HCT116 (cell line): ENCODE results near the gene C1QTNF12. TPM values are rescaled to one million over a fixed set of nuclear protein-coding genes. Genes with fewer than 3 reads are reported as not detected.

Source experiments
- ATAC-seq: fragments of 200-7000 bp; cut with Tn5 transposase; 2 replicates; pipeline ENCODE4 v1.9.1; 2020; ENCODE audit warnings: mild to moderate bottlenecking, moderate library complexity
- BruUV-seq: library from RNA; stranded (reverse); fragments of 400-500 nt; replicated peaks from 2 replicates; lab custom pipeline; 2021; lab: Mats Ljungman, UMichigan
- CTCF ChIA-PET: fragments of 300-600 bp; sonication (Branson Sonifier 250); formaldehyde crosslinking; loops from one replicate; lab custom pipeline; 2021; ENCODE audit warnings: antibody characterized with exemption; lab: Charles Lee
- POLR2A ChIA-PET: fragments of 300-600, 350-600 bp; sonication (Branson Sonifier 250); formaldehyde crosslinking; loops from one replicate; lab custom pipeline; 2021; ENCODE audit warnings: antibody characterized with exemption; lab: Charles Lee
- RAD21 ChIA-PET, 2 experiments: fragments of 300-600 bp; sonication (Branson Sonifier 250); formaldehyde crosslinking; loops; one replicate each; lab custom pipeline; 2023; ENCODE audit warnings: low total read pairs in 2 of 2; ENCODE audit not compliant: uncharacterized antibody in 2 of 2, unreplicated experiment in 2 of 2, low non-redundant PET in 1 of 2; lab: Charles Lee
- DNase-seq: peaks from one replicate; pipeline ENCODE4 v3.0.0-alpha.2; 2010; ENCODE audit warnings: low read depth, low spot score
- H2AFZ ChIP-seq: fragments of 200-600 bp; shearing (Covaris generic), sonication (generic); 2 replicates; pipeline ENCODE4 v1.6.1; 2017; ENCODE audit warnings: low read depth, mixed run types, mixed read lengths, antibody characterized with exemption, low read length; ENCODE audit not compliant: poor library complexity, severe bottlenecking
- H3K27ac ChIP-seq: 2 replicates; pipeline ENCODE4 v1.5.1; 2012; ENCODE audit warnings: low read depth, low read length
- H3K27me3 ChIP-seq: fragments of 200-600 bp; sonication (generic); 2 replicates; pipeline ENCODE4 v1.6.1; 2016; ENCODE audit warnings: mixed run types, low read length, mixed read lengths; ENCODE audit not compliant: insufficient read depth
- H3K36me3 ChIP-seq, 2 experiments: fragments of 200-500 bp in 1 of 2; fragments of 200-600 bp in 1 of 2; sonication (Bioruptor generic) in 1 of 2; sonication (generic) in 1 of 2; 2 replicates each; pipeline versions ENCODE4 v1.5.1 to v1.6.1; 2014 to 2016; ENCODE audit warnings: low read length in 2 of 2, inconsistent platforms in 1 of 2, mixed read lengths in 1 of 2, mixed run types in 1 of 2; ENCODE audit not compliant: insufficient read depth in 2 of 2, control insufficient read depth in 1 of 2
- H3K4me1 ChIP-seq, 2 experiments: fragments of 200-600 bp in 1 of 2; sonication (generic) in 1 of 2; 2 replicates each; pipeline versions ENCODE4 v1.5.1 to v1.6.1; 2012 to 2017; ENCODE audit warnings: low read length in 2 of 2, inconsistent platforms in 1 of 2, mild to moderate bottlenecking in 1 of 2, mixed read lengths in 1 of 2, mixed run types in 1 of 2, moderate library complexity in 1 of 2; ENCODE audit not compliant: insufficient read depth in 2 of 2, control insufficient read depth in 1 of 2
- H3K4me2 ChIP-seq: fragments of 200-600 bp; sonication (generic); 2 replicates; pipeline ENCODE4 v1.6.1; 2017; ENCODE audit warnings: mixed run types, low read length, mixed read lengths
- H3K4me3 ChIP-seq, 2 experiments: fragments of 200-600 bp in 1 of 2; sonication (generic) in 1 of 2; replicated peaks in 1 of 2; 2 replicates each; pipeline ENCODE4 v1.5.1; 2011 to 2016; ENCODE audit warnings: low read length in 2 of 2, control low read depth in 1 of 2, low read depth in 1 of 2, mild to moderate bottlenecking in 1 of 2, mixed read lengths in 1 of 2, mixed run types in 1 of 2
- H3K79me2 ChIP-seq: fragments of 200-600 bp; sonication (generic); 2 replicates; pipeline ENCODE4 v1.6.1; 2017; ENCODE audit warnings: mild to moderate bottlenecking, mixed run types, low read length, moderate library complexity, mixed read lengths; ENCODE audit not compliant: insufficient read depth
- H3K9ac ChIP-seq: fragments of 200-600 bp; sonication (generic); 2 replicates; pipeline ENCODE4 v1.6.1; 2016; ENCODE audit warnings: low read length, mixed read lengths
- H3K9me2 ChIP-seq: fragments of 200-600 bp; sonication (generic), shearing (Covaris generic); 2 replicates; pipeline ENCODE4 v1.6.1; 2017; ENCODE audit warnings: mixed run types, mild to moderate bottlenecking, moderate library complexity; ENCODE audit not compliant: insufficient read depth
- H3K9me3 ChIP-seq, 2 experiments: fragments of 200-500 bp in 1 of 2; fragments of 200-600 bp in 1 of 2; sonication (Bioruptor generic) in 1 of 2; sonication (generic) in 1 of 2; 2 replicates each; pipeline ENCODE4 v1.6.1; 2014 to 2017; ENCODE audit warnings: low read length in 2 of 2, mixed read lengths in 2 of 2, inconsistent platforms in 1 of 2, low read depth in 1 of 2, mild to moderate bottlenecking in 1 of 2, mixed run types in 1 of 2, moderate library complexity in 1 of 2; ENCODE audit not compliant: control insufficient read depth in 1 of 2, insufficient read depth in 1 of 2
- H4K20me1 ChIP-seq: fragments of 200-600 bp; sonication (generic), shearing (Covaris generic); 2 replicates; pipeline ENCODE4 v1.6.1; 2017; ENCODE audit warnings: mixed run types, mild to moderate bottlenecking, moderate library complexity; ENCODE audit not compliant: insufficient read depth
- CBX3 ChIP-seq: IDR thresholded peaks from 2 replicates; pipeline ENCODE4 v1.6.1; 2012; ENCODE audit warnings: low read depth
- CTCF ChIP-seq, 3 experiments: fragments of 200-600 bp in 1 of 3; sonication (generic) in 1 of 3; IDR thresholded peaks in 2 of 3; conservative IDR thresholded peaks in 1 of 3; 2 replicates each; pipeline ENCODE4 v1.5.1; 2012 to 2017; ENCODE audit warnings: low read depth in 2 of 3, low read length in 2 of 3, antibody characterized with exemption in 1 of 3, borderline replicate concordance in 1 of 3, control low read depth in 1 of 3, mild to moderate bottlenecking in 1 of 3, mixed read lengths in 1 of 3, mixed run types in 1 of 3, moderate library complexity in 1 of 3; ENCODE audit not compliant: insufficient read depth in 1 of 3
- EGR1 ChIP-seq: IDR thresholded peaks from 2 replicates; pipeline ENCODE4 v1.6.1; 2012; ENCODE audit warnings: low read depth
- ELF1 ChIP-seq: IDR thresholded peaks from 2 replicates; pipeline ENCODE4 v1.6.1; 2012; ENCODE audit warnings: low read depth, borderline replicate concordance
- EZH2phosphoT487 ChIP-seq: fragments of 200-600 bp; IDR thresholded peaks from 2 replicates; pipeline ENCODE4 v1.6.1; 2018; ENCODE audit warnings: antibody characterized with exemption, borderline replicate concordance
- JUND ChIP-seq: IDR thresholded peaks from 2 replicates; pipeline ENCODE4 v1.6.1; 2012
- POLR2A ChIP-seq: IDR thresholded peaks from 2 replicates; pipeline ENCODE4 v1.7.0; 2011; ENCODE audit warnings: borderline replicate concordance; ENCODE audit not compliant: insufficient read depth, insufficient read length; ENCODE audit errors: extremely low read depth
- POLR2AphosphoS5 ChIP-seq: IDR thresholded peaks from 2 replicates; pipeline ENCODE4 v1.6.1; 2011; ENCODE audit warnings: mild to moderate bottlenecking, low read depth, low read length, moderate library complexity
- RAD21 ChIP-seq: IDR thresholded peaks from 2 replicates; pipeline ENCODE4 v1.6.1; 2012; ENCODE audit warnings: low read depth, mild to moderate bottlenecking
- SIN3A ChIP-seq: IDR thresholded peaks from 2 replicates; pipeline ENCODE4 v1.6.1; 2012; ENCODE audit warnings: low read depth
- SP1 ChIP-seq: IDR thresholded peaks from 2 replicates; pipeline ENCODE4 v1.6.1; 2012; ENCODE audit warnings: low read depth
- SRF ChIP-seq: IDR thresholded peaks from 2 replicates; pipeline ENCODE4 v1.6.1; 2012; ENCODE audit warnings: low read depth
- TCF7L2 ChIP-seq: IDR thresholded peaks from 2 replicates; pipeline ENCODE4 v1.7.0; 2011; ENCODE audit warnings: borderline replicate concordance, inconsistent platforms; ENCODE audit not compliant: insufficient read depth, insufficient read length; ENCODE audit errors: extremely low read depth
- YY1 ChIP-seq: IDR thresholded peaks from 2 replicates; pipeline ENCODE4 v1.6.1; 2011; ENCODE audit warnings: low read length, low read depth, moderate library complexity, mild to moderate bottlenecking; ENCODE audit not compliant: insufficient replicate concordance; ENCODE audit errors: extremely low read depth
- ZNF274 ChIP-seq: fragments of 200-500 bp; sonication (Bioruptor generic); IDR thresholded peaks from 2 replicates; pipeline ENCODE4 v1.6.1; 2014; ENCODE audit warnings: mild to moderate bottlenecking, low read depth, low read length, inconsistent platforms
- intact Hi-C: fragments of 100-400 bp; cut with micrococcal nuclease; formaldehyde crosslinking; loops from 2 replicates; pipeline ENCODE4 v1.10.0; 2022
- total RNA-seq: library from RNA; stranded (reverse); gene quantifications from one replicate; pipeline ENCODE4 v1.2.1, GENCODE V29; 2021; ENCODE audit not compliant: unreplicated experiment
- TF ChIP-seq, protein P1 (sequence below): IDR thresholded peaks from 2 replicates; pipeline ENCODE4 v1.6.1; 2012
- TF ChIP-seq, protein P2 (sequence below): IDR thresholded peaks from 2 replicates; pipeline ENCODE4 v1.6.1; 2012

Gene C1QTNF12
- total RNA-seq, 1 experiment from 2014 or later = 6.9 TPM

DNA sequence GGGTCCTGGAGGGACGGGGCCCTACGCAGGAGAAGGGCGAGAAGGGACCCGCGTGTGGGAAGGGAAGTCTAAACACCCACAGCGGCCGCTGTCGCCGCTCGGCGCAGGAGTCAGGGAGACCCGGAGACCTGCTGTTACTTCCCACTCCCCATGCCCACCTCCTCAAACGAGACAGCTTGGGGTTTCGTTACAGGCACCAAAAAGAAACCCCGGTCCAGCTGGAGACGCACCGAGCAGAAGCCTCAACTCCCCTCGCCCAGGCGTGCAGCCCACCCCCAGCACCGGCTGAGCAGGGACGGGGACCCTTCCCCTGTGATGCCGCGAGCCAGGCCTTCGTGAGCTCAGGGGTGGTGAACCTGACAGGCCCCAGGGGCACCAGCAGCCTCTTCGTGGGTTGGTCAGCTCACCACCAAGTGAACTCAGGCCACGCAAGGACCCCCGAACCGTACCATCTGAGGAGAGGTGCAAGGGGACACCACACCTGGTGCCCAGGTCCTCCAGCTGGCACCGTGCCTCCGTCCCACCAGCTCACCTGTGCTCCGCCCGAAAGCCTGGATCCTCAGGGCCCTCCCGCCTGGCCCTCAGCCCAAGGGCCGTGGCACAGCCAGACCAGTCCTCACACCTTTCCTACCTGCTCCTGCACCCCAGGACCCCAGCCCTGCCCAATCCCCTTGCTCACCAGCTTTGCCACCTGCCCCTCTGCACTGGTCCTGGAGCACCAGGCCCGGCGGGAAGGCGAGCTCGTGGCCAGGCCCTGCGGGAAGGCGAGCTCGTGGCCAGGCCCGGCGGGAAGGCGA lies 19.8 kb downstream of the C1QTNF12 start:
- CTCF ChIA-PET = no interaction called here
- no peak for ATAC-seq
- Histone ChIP-seq H3K9me3 (no peaks in the 10 kb centered on the region), H3K4me2 (no peak overlapping the region), H3K4me3 (no peak overlapping the region), H4K20me1 (no peaks in the 10 kb centered on the region), H3K4me1 (peaks cover 3 to 11% of the 10 kb centered on the region in 2 experiments; a peak in 1 of 4 replicates), H3K79me2 (peaks cover 83% of the 10 kb centered on the region), H3K27ac (no peak overlapping the region), H3K27me3 (no peaks in the 10 kb centered on the region), H3K36me3 (peaks cover 22 to 30% of the 10 kb centered on the region in 2 experiments), H2AFZ (no peak overlapping the region), H3K9me2 (no peaks in the 10 kb centered on the region), H3K9ac (no peak overlapping the region)
- POLR2A ChIA-PET = no interaction called here
- no peak for DNase-seq
- TF ChIP-seq RAD21 (no peak), CTCF (IDR thresholded peaks at IDR 0.05 in 2 of 3, conservative IDR thresholded peaks at IDR 0.05 in 1 of 3; ENCODE audit: borderline replicate concordance in 1 of 3, insufficient read depth in 1 of 3, low read depth in 2 of 3, low read length in 2 of 3) (no peak), EGR1 (no peak), EZH2phosphoT487 (no peak), CBX3 (no peak), POLR2A (no peak), ELF1 (no peak), JUND (no peak), SP1 (no peak), POLR2AphosphoS5 (no peak), SRF (no peak), ZNF274 (no peak), TCF7L2 (no peak), YY1 (no peak), SIN3A (no peak)
- TF ChIP-seq, protein P1, sequence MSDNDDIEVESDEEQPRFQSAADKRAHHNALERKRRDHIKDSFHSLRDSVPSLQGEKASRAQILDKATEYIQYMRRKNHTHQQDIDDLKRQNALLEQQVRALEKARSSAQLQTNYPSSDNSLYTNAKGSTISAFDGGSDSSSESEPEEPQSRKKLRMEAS = no peak
- TF ChIP-seq, protein P2, sequence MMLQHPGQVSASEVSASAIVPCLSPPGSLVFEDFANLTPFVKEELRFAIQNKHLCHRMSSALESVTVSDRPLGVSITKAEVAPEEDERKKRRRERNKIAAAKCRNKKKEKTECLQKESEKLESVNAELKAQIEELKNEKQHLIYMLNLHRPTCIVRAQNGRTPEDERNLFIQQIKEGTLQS = no peak
- no TSS peak for BruUV-seq
- RAD21 ChIA-PET = no interaction called here
- intact Hi-C loops = no loop called here
